Measurements from ENCODE around the gene DOCK8. TPM values are rescaled to one million over a fixed set of nuclear protein-coding genes. Genes with fewer than 3 reads are reported as not detected.

DOCK8 gene
- total RNA-seq, 1 experiment from 2014 or later, result 1.4 TPM

GRCh38 chr9:373759-374206, 159.1 kb downstream of the DOCK8 start:
- H3K27ac Mint-ChIP-seq, result no peak overlapping the region
- H3K27ac ChIP-seq (ENCODE audit: insufficient read length, low read depth, low read length), result no peak overlapping the region
- H4K5ac ChIP-seq (ENCODE audit: insufficient read length, low read depth, low read length), result no peak overlapping the region
- no peaks in the 10 kb centered on the region for H3K23me2 ChIP-seq (ENCODE audit: insufficient read length, low read depth, low read length, poor library complexity, severe bottlenecking)
- H3K23ac ChIP-seq (ENCODE audit: insufficient read length, low read depth, low read length), result no peak overlapping the region
- H3K9ac ChIP-seq (ENCODE audit: extremely low read depth, insufficient read length, low read length), result no peak overlapping the region
- no peaks in the 10 kb centered on the region for H3K79me1 ChIP-seq (ENCODE audit: insufficient read depth, low read depth, low read length, poor library complexity, severe bottlenecking)
- no peaks in the 10 kb centered on the region for H4K20me1 ChIP-seq (ENCODE audit: control insufficient read depth, insufficient read depth, insufficient read length)
- no peak overlapping the region for H3T11ph ChIP-seq (ENCODE audit: low read length)
- no peak overlapping the region for H3K14ac ChIP-seq (ENCODE audit: insufficient read depth, low read length)
- H2AK5ac ChIP-seq (ENCODE audit: insufficient read length, low read length), result no peak overlapping the region
- no peak overlapping the region for H2BK15ac ChIP-seq (ENCODE audit: low read depth, low read length)
- H2AFZ ChIP-seq (ENCODE audit: low read length), result no peak overlapping the region
- no peak overlapping the region for H2BK12ac ChIP-seq (ENCODE audit: insufficient read length, low read depth, low read length)
- no peak overlapping the region for H2BK20ac ChIP-seq (ENCODE audit: low read depth, low read length, poor library complexity, severe bottlenecking)
- no peak overlapping the region for H3K4me3 Mint-ChIP-seq
- H3K4me2 ChIP-seq (ENCODE audit: insufficient read depth, insufficient read length, low read length), result no peak overlapping the region
- H3K4me1 Mint-ChIP-seq, result peaks cover 10% of the 10 kb centered on the region in 2 experiments
- WGBS (ENCODE audit: extremely low coverage, insufficient read length, low lambda C conversion rate), result no CpG with 5 or more reads among the region's 3 CpGs
- no peak for TF ChIP-seq CTCF (conservative IDR thresholded peaks at IDR 0.05)
- DNase-seq, result no peak
- no peaks in the 10 kb centered on the region for H3K9me3 Mint-ChIP-seq
- no peaks in the 10 kb centered on the region for H3K36me3 Mint-ChIP-seq (ENCODE audit: insufficient read depth in 1 of 3, low read depth in 3 of 3)
- H2BK5ac ChIP-seq (ENCODE audit: insufficient read length, low read length), result no peak overlapping the region
- H3K79me2 ChIP-seq (ENCODE audit: insufficient read depth, low read length), result no peaks in the 10 kb centered on the region
- H2BK120ac ChIP-seq (ENCODE audit: low read depth, low read length, poor library complexity, severe bottlenecking), result no peak overlapping the region
- no peak overlapping the region for H3K18ac ChIP-seq (ENCODE audit: insufficient read length, low read depth, low read length)
- H3K4ac ChIP-seq (ENCODE audit: low read depth, low read length), result no peak overlapping the region
- H4K91ac ChIP-seq (ENCODE audit: insufficient read length, low read depth, low read length), result no peak overlapping the region
- no peaks in the 10 kb centered on the region for H3K4me1 ChIP-seq (ENCODE audit: insufficient read depth, low read length)
- peaks cover 4% of the 10 kb centered on the region; the same call in 1 of the 2 replicates for H3K27me3 Mint-ChIP-seq (ENCODE audit: low read depth)
- H3K56ac ChIP-seq (ENCODE audit: insufficient read length, low read depth, low read length), result no peak overlapping the region
- H4K8ac ChIP-seq (replicated peaks; ENCODE audit: insufficient read length, low read depth, low read length), result no peak overlapping the region
- H3K27me3 ChIP-seq (ENCODE audit: insufficient read depth, low read length), result no peaks in the 10 kb centered on the region
- no peaks in the 10 kb centered on the region for H3K9me3 ChIP-seq (ENCODE audit: control insufficient read depth, low read depth, low read length)
